Stimulated activated CD8-positive, alpha-beta memory T cell treated with anti-CD3 and anti-CD28 coated beads, Interleukin-7, amount 100 ng/mL, for 48 hours (primary cell): ENCODE measurements around the gene ARHGAP15.

Experiments used
- DNase-seq, 2 donors: peaks; one replicate each; pipeline ENCODE4 v3.0.0-alpha.2; 2020; ENCODE audit warnings: low read depth in 1 of 2; ENCODE audit errors: extremely low read depth in 1 of 2

The ARHGAP15 gene

GRCh38 chr2:143607231-143608062, 478.2 kb downstream of the ARHGAP15 start:
- DNase-seq, result no peak

- no peak for DNase-seq
Observed at GRCh38 chr2:143608063-143608423, 478.8 kb downstream of the ARHGAP15 start.

GRCh38 chr2:143608758-143609157, 479.5 kb downstream of the ARHGAP15 start:
- DNase-seq, result no peak

GRCh38 chr2:143611336-143611735, 482.1 kb downstream of the ARHGAP15 start:
- no peak for DNase-seq

GRCh38 chr2:143615562-143615961, 486.3 kb downstream of the ARHGAP15 start:
- no peak for DNase-seq

GRCh38 chr2:143616452-143616851, 487.2 kb downstream of the ARHGAP15 start:
- DNase-seq, result no peak

GRCh38 chr2:143617803-143618415, 488.7 kb downstream of the ARHGAP15 start:
- no peak for DNase-seq

- no peak for DNase-seq
Observed at GRCh38 chr2:143622106-143622505, 492.9 kb downstream of the ARHGAP15 start.

- DNase-seq, result no peak
Observed at GRCh38 chr2:143623231-143623908, 494.2 kb downstream of the ARHGAP15 start.

- no peak for DNase-seq
Observed at GRCh38 chr2:143623909-143624260, 494.7 kb downstream of the ARHGAP15 start.

GRCh38 chr2:143629340-143629739, 500.1 kb downstream of the ARHGAP15 start:
- DNase-seq, result no peak

GRCh38 chr2:143632751-143633374, 503.6 kb downstream of the ARHGAP15 start:
- DNase-seq, result no peak

GRCh38 chr2:143633419-143633818, 504.2 kb downstream of the ARHGAP15 start:
- DNase-seq, result no peak

GRCh38 chr2:143635302-143635701, 506.1 kb downstream of the ARHGAP15 start:
- no peak for DNase-seq

- no peak for DNase-seq
Observed at GRCh38 chr2:143635936-143636335, 506.7 kb downstream of the ARHGAP15 start.

- no peak for DNase-seq
Observed at GRCh38 chr2:143640826-143641225, 511.6 kb downstream of the ARHGAP15 start.

GRCh38 chr2:143645921-143646645, 516.9 kb downstream of the ARHGAP15 start:
- DNase-seq, result no peak

- DNase-seq, result no peak
Observed at GRCh38 chr2:143649226-143649740, 520.1 kb downstream of the ARHGAP15 start.

- DNase-seq, result no peak
Observed at GRCh38 chr2:143652692-143653091, 523.5 kb downstream of the ARHGAP15 start.

GRCh38 chr2:143668234-143668633, 539.0 kb downstream of the ARHGAP15 start:
- DNase-seq, result no peak

GRCh38 chr2:143674051-143674450, 544.8 kb downstream of the ARHGAP15 start:
- no peak for DNase-seq
